Chondrocyte (in vitro differentiated cells): ENCODE results near the gene CFAP77. TPM values are rescaled to one million over a fixed set of nuclear protein-coding genes. Genes with fewer than 3 reads are reported as not detected.

ENCODE experiments used
- DNase-seq: peaks from one replicate; pipeline ENCODE4 v3.0.0; 2021; ENCODE audit warnings: mixed read lengths, low spot score
- H3K27ac Mint-ChIP-seq: one replicate; pipeline ENCODE4 v1.8.0; 2021; ENCODE audit warnings: mild to moderate bottlenecking, moderate library complexity, mixed read lengths; ENCODE audit not compliant: unreplicated experiment
- H3K27me3 Mint-ChIP-seq: 2 replicates; pipeline ENCODE4 v1.8.0; 2021; ENCODE audit warnings: low read depth, mixed read lengths
- H3K36me3 Mint-ChIP-seq: 2 replicates; pipeline ENCODE4 v1.8.0; 2021; ENCODE audit warnings: low read depth, mixed read lengths
- H3K4me1 Mint-ChIP-seq: 2 replicates; pipeline ENCODE4 v1.8.0; 2021; ENCODE audit warnings: low read depth, mild to moderate bottlenecking, mixed read lengths
- H3K4me3 Mint-ChIP-seq: one replicate; pipeline ENCODE4 v1.8.0; 2021; ENCODE audit warnings: mild to moderate bottlenecking, moderate library complexity, mixed read lengths; ENCODE audit not compliant: unreplicated experiment
- H3K9me3 Mint-ChIP-seq: 2 replicates; pipeline ENCODE4 v1.8.0; 2021; ENCODE audit warnings: low read depth, mixed read lengths
- total RNA-seq: library from RNA; stranded (reverse); gene quantifications from 3 replicates; pipeline ENCODE4 v1.2.1, GENCODE V29; 2021
- TF ChIP-seq, protein P1 (sequence below): fragments of 200-600 bp; sonication (generic); IDR thresholded peaks from 2 replicates; pipeline ENCODE4 v1.5.0; 2021; ENCODE audit warnings: antibody characterized with exemption, mild to moderate bottlenecking, moderate library complexity

Gene CFAP77
- total RNA-seq, 1 donor from 2014 or later = 0.47 TPM

GRCh38 chr9:132383462-132383883, 26.5 kb upstream of the CFAP77 start:
- H3K36me3 Mint-ChIP-seq = peaks cover 29% of the 10 kb centered on the region
- TF ChIP-seq, protein P1, sequence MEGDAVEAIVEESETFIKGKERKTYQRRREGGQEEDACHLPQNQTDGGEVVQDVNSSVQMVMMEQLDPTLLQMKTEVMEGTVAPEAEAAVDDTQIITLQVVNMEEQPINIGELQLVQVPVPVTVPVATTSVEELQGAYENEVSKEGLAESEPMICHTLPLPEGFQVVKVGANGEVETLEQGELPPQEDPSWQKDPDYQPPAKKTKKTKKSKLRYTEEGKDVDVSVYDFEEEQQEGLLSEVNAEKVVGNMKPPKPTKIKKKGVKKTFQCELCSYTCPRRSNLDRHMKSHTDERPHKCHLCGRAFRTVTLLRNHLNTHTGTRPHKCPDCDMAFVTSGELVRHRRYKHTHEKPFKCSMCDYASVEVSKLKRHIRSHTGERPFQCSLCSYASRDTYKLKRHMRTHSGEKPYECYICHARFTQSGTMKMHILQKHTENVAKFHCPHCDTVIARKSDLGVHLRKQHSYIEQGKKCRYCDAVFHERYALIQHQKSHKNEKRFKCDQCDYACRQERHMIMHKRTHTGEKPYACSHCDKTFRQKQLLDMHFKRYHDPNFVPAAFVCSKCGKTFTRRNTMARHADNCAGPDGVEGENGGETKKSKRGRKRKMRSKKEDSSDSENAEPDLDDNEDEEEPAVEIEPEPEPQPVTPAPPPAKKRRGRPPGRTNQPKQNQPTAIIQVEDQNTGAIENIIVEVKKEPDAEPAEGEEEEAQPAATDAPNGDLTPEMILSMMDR = no peak
- H3K9me3 Mint-ChIP-seq = no peaks in the 10 kb centered on the region
- no peak overlapping the region for H3K4me3 Mint-ChIP-seq
- no peaks in the 10 kb centered on the region for H3K4me1 Mint-ChIP-seq
- no peak overlapping the region for H3K27ac Mint-ChIP-seq
- no peaks in the 10 kb centered on the region for H3K27me3 Mint-ChIP-seq
- no peak for DNase-seq

DNA sequence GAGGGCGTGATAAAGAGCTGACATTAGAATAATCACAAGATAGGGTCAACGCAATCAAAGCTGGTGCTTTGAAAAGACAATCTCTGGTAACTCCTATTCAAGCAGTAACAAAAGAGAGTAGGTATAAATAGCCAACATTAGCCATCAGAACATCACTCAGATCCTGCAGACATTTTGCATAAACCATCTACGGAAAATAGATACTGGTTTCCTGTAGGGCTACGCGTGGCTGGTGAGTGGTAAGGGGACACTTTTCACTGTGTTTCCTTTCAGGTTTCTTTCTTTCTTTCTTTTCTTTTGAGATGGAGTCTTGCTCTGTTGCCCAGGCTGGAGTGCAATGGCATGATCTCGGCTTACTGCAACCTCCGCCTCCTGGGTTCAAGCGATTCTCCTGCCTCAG, 25.6 kb upstream of the CFAP77 start:
- no peak for DNase-seq
- Mint-ChIP-seq H3K27me3 (no peaks in the 10 kb centered on the region), H3K27ac (no peak overlapping the region), H3K4me1 (no peaks in the 10 kb centered on the region), H3K4me3 (no peak overlapping the region), H3K9me3 (no peaks in the 10 kb centered on the region), H3K36me3 (peaks cover 30% of the 10 kb centered on the region)
- TF ChIP-seq, protein P1 = no peak

DNA sequence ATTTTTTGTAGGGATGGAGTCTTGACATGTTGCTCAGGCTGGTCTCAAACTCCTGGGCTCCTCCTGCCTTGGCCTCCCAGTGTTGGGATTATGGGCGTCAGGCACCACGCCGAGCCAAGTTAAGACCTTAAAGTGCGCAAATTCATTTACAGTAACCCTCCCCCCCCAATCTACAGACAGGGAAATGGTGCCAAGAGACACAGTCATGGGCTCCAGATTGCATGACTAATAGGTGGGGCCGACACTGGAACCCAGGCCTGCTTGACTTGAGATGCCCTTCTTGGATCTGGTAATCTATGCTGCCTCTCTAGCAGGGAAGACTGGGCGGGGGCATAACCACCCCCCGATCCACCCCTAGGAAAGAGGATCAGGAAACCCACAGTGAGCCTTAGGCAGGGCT, 22.9 kb upstream of the CFAP77 start:
- DNase-seq = no peak
- Mint-ChIP-seq H3K36me3 (peaks cover 47% of the 10 kb centered on the region), H3K4me1 (no peaks in the 10 kb centered on the region), H3K27ac (no peak overlapping the region), H3K9me3 (no peaks in the 10 kb centered on the region), H3K4me3 (no peak overlapping the region), H3K27me3 (no peaks in the 10 kb centered on the region)
- TF ChIP-seq, protein P1 = no peak

GRCh38 chr9:132390966-132391365, 19.0 kb upstream of the CFAP77 start:
- TF ChIP-seq, protein P1 = no peak
- Mint-ChIP-seq H3K36me3 (peaks cover 40% of the 10 kb centered on the region), H3K27ac (no peak overlapping the region), H3K27me3 (no peaks in the 10 kb centered on the region), H3K9me3 (no peaks in the 10 kb centered on the region), H3K4me1 (no peaks in the 10 kb centered on the region), H3K4me3 (no peak overlapping the region)
- no peak for DNase-seq

- TF ChIP-seq, protein P1 = no peak
- no peak overlapping the region for H3K27ac Mint-ChIP-seq
- DNase-seq = no peak
- H3K4me3 Mint-ChIP-seq = no peak overlapping the region
- peaks cover 38% of the 10 kb centered on the region for H3K36me3 Mint-ChIP-seq
- H3K9me3 Mint-ChIP-seq = no peaks in the 10 kb centered on the region
- no peaks in the 10 kb centered on the region for H3K27me3 Mint-ChIP-seq
- H3K4me1 Mint-ChIP-seq = no peaks in the 10 kb centered on the region
Measured at GRCh38 chr9:132391449-132391848, 18.6 kb upstream of the CFAP77 start.
